Stimulated activated CD4-positive, alpha-beta T cell treated with anti-CD3 and anti-CD28 coated beads, TNF-alpha, amount 100 ng/mL, for 1 hour (primary cell): ENCODE data around the gene GOLGA6L10.
"Not testable (repeated sequence)": the region's sequence is repeated elsewhere in the genome, so short reads cannot be mapped to it uniquely, and the experiment has no call there.

Experiments
- DNase-seq, 3 donors: peaks; one replicate each; pipeline ENCODE4 v3.0.0-alpha.2; 2020; ENCODE audit warnings: low read depth in 3 of 3, low spot score in 1 of 3

The GOLGA6L10 gene

DNA sequence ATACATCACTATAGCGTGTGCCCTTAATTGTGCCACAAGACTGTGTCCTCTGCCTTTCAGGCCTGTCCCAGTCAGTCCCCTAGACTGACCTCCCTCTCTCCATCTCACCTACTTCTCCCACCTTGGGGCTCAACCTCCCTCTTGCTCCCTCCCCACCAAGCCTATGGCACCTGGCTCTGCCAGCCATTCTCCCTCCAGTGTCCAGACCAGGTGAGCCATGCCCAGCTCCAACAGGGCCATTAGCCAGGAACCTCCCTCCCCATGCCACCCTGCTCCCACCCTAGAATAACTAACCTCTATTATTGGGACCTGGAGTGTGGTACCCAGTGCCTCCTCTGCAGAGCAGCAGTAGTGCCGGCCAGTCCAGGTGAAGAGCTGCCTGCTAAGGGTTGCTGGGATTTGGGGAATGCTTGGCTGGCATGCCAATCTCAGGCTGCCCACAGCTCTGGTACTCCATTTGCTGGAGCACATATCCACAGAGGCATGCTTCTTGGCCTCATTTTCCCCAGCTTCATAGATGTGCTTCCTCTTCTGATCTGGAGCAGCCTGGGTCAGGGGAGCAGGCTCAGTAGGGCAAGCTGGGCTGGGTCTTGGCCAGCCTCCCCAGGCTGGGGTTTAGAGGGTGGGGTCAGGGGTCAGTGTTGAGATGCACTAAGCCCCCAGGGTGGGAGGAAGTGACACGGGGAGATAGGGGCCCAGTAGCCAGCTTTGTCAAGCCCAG lies 47.8 kb downstream of the GOLGA6L10 start:
- DNase-seq = no peak

GRCh38 chr15:82300883-82301282 lies 48.4 kb downstream of the GOLGA6L10 start:
- DNase-seq = no peak

- DNase-seq = not testable (repeated sequence)
These were observed 48.9 kb downstream of the GOLGA6L10 start for GRCh38 chr15:82300326-82300725.

DNA sequence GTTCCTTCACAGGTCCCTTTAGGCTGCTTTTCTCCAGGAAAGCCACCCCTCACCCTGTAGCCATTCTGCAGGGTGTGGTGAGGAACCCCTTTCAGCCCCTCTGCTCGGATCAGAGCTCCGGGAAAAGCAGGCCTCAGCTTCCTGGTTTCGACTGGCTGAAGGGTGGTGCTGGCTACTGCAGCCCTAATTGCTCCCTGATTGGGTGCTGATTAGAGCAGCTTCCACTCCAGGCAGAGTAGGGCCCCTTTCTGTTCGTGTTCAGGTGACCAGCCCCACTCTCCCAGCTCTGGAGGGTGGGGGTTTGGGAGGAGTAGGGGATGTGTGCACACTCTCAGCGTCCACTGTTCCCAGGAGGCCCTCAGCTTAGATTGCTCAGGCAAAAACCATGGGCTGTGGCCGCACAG lies 49.8 kb downstream of the GOLGA6L10 start:
- not testable (repeated sequence) for DNase-seq

DNA sequence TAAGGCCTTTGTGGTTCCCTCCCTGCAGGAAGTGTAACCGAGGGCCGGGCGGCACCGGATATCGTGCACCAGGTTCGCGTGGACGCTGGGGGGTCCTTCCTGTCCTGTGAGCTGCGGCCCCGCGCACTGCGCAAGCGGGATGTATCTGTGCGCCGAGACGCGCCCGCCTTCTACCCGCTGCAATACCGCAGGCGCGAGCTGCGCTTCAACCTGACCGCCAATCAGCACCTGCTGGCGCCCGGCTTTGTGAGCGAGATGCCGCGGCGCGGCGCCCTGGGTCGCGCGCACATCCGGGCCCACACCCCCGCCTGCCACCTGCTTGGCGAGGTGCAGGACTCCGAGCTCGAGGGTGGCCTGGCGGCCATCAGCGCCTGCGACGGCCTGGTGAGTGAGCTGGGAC lies 50.8 kb downstream of the GOLGA6L10 start:
- peak; percentile 9 to 42 (median 22) for DNase-seq

DNA sequence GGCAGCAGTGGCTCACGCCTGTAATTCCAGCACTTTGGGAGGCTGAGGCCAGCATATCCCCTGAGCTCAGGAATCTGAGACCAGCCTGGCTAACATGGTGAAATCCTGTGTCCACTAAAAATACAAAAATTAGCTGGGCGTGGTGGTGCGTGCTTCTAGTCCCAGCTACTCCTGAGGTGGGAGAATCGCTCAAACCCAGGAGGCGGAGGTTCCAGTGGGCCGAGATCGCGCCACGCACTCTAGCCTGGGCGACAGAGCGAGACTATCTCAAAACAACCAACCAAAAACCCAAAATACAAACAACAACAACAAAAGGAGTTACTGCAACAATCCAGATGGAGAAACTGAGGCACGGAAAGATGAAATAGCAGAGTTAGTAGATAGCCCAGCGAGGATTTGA lies 51.2 kb downstream of the GOLGA6L10 start:
- no peak for DNase-seq

GRCh38 chr15:82297546-82297945 lies 51.7 kb downstream of the GOLGA6L10 start:
- DNase-seq = no peak

- DNase-seq = no peak
These were observed 55.1 kb downstream of the GOLGA6L10 start for GRCh38 chr15:82294061-82294690.

DNA sequence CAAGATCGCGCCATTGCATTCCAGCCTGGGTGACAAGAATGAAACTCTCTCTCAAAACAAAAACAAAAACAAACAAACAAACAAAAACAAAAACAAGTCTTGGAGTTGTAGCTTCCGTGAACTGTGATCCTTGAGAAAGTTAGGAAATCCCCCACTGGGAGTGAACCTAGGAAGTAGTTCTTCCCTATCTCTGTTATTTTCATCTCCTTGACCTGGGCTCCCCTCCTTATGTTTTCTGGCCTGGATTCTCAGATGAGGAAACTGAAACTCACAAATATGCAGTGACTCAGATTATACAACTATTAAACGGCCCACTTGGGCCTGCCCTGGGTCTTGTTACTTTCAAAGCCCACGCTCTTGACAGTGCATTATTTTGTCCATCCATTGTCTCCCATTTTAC lies 57.0 kb downstream of the GOLGA6L10 start:
- no peak for DNase-seq
